Measurements from ENCODE around the gene UBE2N. TPM values are rescaled to one million over a fixed set of nuclear protein-coding genes. Genes with fewer than 3 reads are reported as not detected.
A peak's percentile ranks its signal among the peaks of the same experiment; 100 is the strongest.

The UBE2N gene, protein sequence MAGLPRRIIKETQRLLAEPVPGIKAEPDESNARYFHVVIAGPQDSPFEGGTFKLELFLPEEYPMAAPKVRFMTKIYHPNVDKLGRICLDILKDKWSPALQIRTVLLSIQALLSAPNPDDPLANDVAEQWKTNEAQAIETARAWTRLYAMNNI
- 87.1 TPM for total RNA-seq
- long read RNA-seq, full-length matches to known transcripts: 17 of 19 reads
- long read RNA-seq, partial matches to known transcripts: 2 of 19 reads
- long read RNA-seq, other reads (novel, unspliced or antisense): 0 of 19 reads

DNA sequence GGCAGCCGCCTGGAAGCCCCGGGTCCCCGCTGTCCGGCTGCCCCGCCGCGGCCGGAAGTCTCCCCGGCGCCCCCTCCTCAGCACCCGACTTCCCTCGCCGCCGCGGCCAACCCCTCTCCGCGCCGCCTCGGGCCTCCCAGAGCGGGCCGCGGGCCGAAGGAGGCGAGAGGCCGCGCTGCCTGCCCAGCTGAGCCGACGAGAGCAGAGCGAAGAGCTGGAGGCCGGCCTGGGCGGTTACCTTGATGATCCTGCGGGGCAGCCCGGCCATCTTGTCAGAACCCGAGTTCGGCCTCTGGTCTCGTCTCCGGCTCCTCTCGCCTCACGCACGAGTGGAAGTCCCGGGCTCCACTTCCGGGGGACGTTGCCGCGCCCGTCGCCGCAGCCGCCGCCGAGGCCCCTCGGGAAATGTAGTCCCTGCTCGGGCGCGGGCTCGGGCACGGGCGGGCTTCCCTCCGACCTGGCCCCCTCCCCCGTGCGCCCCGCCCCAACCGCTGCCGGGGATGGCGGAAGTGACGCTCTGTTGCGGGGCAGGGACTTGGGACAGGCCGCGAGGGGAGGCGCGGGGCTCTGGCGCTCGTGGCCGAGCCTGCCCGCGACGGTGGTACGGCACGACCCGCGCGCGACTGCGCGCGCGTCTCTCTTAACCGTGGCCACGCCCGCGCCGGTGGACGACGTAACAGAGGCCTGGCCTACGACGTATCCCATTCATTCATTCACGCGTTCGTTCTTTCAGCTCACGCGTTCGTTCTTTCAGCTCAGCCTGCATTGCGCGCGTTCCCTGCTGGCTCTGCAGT is at the start of gene UBE2N:
TSS of gene UBE2N (minus strand) at position 331 of the 794 bp plus-strand sequence. CDS start at position 268, 63 bp downstream.
- intact Hi-C loops (cut with DNase I): no loop called here
- DNase-seq (ENCODE audit: missing footprints) (peak; percentile 97), ATAC-seq (peak; percentile 98)

DNA sequence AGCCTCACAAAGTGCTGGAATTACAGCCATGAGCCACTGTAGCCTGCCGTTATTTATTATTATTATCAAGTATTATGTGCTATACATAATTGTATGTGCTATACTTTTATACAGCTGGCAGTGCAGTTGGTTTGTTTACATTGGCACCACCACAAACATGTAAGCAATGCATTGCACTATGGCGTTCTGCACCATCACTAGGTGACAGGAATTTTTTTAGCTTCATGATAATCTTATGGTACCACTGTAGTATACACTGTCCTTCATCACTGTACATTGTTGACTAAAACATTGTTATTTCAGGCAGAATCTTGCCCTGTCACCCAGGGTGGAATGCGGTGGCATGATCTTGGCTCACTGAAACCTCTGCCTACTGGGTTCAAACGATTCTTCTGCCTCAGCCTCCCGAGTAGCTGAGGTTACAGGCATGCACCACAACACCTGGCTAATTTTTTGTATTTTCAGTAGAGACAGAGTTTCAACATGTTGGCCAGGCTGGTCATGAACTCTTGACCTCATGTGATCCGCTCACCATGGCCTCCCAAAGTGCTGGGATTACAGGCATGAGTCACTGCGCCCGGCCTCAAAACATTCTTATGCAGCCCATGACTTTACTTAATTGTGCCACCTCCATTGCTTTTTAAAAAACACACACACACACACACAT is 42.7 kb upstream of the UBE2N start:
- no peak for ATAC-seq
- intact Hi-C loops (cut with DNase I): no loop called here
- no peak for DNase-seq (ENCODE audit: missing footprints)

DNA sequence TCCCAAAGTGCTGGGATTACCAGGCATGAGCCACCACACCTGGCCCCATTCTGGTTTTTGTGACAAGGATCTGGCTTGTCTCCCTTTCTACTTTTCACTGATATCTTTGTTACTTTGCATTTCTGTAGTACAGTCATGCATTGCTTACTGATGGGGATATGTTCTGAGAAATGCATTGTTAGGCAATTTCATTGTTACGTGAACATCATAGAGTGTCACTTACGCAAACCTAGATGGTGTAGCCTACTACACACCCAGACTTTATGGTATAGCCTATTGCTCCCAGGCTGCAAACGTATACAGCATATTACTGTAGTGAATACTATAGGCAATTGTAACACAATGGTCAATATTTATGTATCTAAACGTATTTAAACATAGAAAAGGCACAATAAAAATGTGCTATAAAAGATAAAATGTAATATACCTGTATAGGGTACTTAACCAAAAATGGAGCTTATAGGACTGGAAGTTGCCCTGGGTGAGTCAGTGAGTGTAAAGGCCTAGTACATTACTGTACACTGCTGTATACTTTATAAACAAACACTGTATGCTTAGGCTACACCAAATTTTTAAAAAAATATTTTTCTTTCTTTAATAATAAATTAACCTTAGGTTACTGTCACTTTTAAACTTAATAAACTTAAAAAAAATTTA is 41.5 kb upstream of the UBE2N start:
- intact Hi-C loops (cut with DNase I): no loop called here
- ATAC-seq (no peak), DNase-seq (ENCODE audit: missing footprints) (no peak)

DNA sequence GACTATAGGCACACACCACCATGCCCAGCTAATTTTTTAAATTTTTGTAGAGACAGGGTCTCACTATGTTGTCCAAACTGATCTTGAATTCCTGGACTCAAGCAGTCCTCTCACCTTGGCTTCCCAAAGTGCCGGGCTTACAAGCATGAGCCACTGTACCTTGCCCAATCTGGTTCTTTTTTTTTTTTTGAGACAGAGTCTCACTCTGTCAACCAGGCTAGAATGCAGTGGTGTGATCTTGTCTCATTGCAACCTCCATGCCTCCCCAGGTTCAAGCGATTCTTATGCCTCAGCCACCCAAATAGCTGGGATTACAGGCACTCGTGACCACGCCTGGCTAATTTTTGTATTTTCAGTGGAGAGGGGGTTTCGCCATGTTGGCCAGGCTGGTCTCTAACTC is 41.0 kb upstream of the UBE2N start:
- ATAC-seq (no peak), DNase-seq (ENCODE audit: missing footprints) (no peak)
- intact Hi-C loops (cut with DNase I): no loop called here

DNA sequence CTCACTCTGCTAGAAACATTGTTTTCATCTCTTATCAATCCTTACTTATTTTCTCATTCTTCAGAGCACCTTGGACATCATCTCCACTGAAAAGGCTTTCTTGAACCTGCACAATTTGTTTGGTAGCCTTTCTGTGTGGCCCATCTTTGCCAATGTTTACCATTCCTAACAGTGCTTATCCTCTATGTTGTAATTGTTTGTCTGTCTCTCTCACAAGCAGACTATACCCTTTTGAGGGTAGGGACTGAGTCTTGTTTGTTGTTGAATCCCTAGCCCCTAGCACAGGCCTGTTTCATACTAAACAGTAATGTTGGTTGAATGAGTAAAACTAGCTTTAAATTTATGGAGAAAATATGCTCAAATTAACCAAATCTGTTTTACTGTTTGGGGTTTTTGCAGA is 34.8 kb upstream of the UBE2N start:
- no peak for ATAC-seq
- intact Hi-C loops (cut with DNase I): no loop called here
- no peak for DNase-seq (ENCODE audit: missing footprints)

DNA sequence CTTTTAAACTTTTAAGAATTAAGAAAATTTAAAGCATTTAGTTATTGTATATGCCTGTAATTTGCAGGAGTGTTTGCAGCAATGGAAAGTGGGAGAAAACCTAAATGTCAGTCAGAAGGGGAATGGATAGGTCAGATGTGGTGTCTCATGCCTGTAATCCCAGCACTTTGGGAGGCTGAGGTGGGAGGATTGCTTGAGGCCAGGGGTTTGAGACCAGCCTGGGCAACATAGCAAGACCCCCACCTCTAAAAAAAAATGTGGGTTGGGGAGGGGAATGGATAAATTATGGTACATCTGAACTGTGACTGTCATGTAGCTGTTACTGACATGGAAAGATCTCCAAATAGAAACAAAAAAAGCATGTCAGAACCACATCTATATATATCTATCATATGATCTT is 27.6 kb upstream of the UBE2N start:
- DNase-seq (ENCODE audit: missing footprints): no peak
- intact Hi-C loops (cut with DNase I): no loop called here
- no peak for ATAC-seq

DNA sequence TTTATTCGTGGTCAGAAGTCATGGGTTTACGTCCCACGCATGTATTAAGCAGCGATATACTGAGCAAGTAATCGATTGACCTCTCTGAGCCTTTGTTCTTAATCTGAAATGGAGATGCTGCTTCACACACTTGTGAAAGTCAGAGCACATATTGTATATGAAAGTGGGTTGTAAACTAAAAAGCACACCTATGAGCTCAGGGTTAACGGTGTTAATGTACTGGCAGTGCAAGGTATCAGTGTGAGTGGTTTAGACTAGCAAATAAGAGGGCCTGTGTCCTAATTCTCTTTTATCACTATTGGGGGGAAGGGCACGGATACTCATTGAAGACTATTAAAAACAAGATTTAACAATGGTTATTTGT is 26.2 kb upstream of the UBE2N start:
- intact Hi-C loops (cut with DNase I): no loop called here
- ATAC-seq (no peak), DNase-seq (ENCODE audit: missing footprints) (no peak)

DNA sequence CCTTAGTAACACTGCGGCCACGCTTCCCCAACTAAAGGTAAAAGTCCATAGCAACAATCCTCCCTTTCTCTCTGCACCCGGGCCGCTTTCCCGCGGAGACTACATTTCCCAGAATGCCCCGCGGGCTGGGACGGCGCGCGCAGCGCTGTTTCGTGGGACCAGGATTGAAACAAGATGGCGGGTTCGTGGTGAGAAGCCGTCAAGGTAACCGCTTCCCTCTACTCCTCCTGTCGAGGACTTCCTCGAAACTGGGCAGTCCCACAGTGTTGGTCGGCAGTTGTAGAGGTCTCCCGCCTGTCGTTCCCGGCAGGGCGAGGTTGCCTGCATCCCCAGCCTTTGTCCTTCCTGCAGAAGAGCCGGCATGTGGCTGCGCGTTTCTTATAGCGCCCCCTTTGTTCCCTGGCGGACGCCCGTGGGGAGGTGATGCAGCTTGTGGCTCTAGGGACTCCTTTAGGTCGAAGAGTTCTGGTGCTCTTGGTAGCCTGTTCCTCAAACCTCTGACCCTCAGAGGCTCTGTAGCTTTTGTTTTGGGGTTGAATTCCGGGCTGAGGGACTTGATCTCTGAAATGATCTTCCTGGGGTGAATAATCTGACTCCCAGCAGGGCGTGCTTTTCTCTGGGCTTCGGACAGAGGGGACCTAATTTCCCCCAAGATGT is 25.7 kb upstream of the UBE2N start, which contains the start of gene MRPL42:
TSS of gene MRPL42 (plus strand) at position 164 of the 657 bp plus-strand sequence. CDS start 1,772 bp downstream, outside the sequence.
- peak; percentile 97 for DNase-seq (ENCODE audit: missing footprints)
- ATAC-seq: peak; percentile 97
- intact Hi-C loops (cut with DNase I): no loop called here

DNA sequence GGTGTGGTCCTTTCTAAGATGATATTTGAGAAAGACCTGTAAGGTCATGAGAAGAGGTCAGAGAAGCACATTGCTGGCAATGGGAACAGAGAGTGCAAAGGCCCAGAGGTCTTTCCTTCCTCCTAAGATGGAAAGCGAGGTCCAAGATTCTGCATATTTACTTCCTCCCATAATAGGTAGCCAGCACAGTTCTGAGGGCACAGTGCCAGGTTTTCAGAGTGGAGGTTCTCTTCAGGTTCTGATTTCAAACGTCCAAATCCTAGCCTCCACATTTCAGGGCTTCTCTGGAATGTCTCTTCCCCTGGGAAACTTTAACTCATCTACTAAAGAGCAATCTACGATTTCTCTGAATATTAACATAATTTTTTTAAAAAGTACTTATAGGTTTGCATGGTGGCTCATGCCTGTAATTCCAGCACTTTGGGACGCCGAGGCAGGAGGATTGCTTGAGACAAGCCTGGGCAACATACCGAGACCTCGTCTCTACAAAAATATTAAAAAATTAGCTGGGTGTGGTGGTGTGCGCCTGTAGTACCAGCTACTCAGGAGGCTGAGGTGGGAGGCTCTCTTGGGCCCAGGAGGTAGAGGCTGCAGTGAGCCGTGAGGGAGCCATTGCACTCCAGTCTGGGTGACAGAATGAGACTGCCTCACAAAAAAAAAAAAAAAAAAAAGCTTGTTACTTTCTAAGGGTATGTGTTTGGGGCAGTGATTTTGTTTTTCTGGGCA is 25.0 kb upstream of the UBE2N start:
- ATAC-seq (peak; percentile 40), DNase-seq (ENCODE audit: missing footprints) (no peak)
- intact Hi-C loops (cut with DNase I): no loop called here

DNA sequence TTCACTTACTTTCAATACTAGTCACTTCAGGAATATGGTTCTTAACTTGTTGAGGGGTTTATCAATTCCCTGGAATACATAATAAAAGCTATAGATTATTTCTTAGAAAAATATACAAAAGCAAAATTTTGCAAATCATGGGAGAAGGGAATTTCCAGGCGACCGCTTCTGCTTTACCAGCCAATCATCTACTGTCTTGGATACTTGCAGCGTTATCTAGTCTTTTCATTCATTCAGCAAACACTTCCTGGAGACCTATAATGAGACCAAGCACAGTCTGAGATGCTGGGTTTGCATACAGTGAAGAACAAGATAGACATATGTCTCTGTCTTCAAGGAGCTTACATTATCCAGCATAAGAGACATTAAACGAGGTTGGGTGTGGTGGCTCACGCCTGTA is 24.1 kb upstream of the UBE2N start:
- intact Hi-C loops (cut with DNase I): no loop called here
- no peak for DNase-seq (ENCODE audit: missing footprints)
- ATAC-seq: no peak

DNA sequence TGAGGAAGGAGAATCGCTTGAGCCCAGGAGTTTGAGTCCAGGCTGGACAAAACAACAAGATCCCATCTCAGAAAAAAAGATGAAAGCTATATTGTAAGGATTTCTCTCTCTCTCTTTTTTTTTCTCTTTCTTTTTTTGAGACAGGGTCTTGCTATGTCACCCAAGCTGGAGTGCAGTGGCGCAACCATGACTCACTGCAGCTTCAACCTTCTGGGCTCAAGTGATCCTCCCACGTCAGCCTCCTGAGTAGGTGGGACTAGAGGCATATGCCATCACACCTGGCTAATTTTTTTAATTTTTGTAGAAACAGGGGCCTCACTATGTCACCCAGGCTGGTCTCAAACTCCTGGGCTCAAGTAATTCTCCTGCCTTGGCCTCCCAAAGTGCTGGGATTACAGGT is 19.8 kb upstream of the UBE2N start:
- ATAC-seq (no peak), DNase-seq (ENCODE audit: missing footprints) (no peak)
- intact Hi-C loops (cut with DNase I): no loop called here

DNA sequence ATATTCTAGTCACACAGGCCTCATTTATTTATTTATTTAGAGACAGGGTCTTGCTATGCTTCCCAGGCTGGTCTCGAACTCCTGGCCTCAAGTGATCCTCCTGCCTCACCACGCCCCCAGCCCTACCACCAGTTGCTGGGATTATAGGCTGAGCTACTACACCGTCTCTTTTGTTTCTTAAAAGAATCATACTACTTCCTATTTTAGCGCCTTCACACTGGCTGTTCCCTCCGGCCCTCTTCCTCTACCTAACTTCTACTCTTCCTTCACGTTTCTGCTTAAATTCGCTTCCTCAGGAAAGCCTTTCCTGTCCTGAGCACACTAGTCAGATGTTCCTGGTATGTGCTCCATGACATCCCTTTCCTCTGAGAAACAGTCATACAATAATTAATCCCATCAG is 19.2 kb upstream of the UBE2N start:
- intact Hi-C loops (cut with DNase I): no loop called here
- DNase-seq (ENCODE audit: missing footprints) (no peak), ATAC-seq (no peak)

DNA sequence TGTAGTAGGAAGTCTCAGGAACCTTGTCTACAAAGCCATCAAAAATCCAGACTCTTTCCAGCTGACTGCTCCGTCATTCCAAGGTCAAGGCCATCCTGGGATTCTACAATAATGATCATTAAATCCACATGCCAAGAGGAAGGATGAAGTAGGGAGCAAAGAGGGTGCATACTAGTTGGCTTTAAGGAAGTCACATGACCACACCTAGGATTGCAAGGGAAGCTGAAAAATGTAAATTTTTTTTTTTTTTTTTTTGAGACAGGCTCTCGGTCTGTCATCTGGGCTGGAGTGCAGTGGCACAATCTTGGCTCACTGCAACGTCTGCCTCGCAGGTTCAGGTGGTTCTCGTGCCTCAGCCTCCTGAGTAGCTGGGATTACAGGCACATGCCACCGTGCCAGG is 18.3 kb upstream of the UBE2N start:
- no peak for ATAC-seq
- DNase-seq (ENCODE audit: missing footprints): no peak
- intact Hi-C loops (cut with DNase I): no loop called here

DNA sequence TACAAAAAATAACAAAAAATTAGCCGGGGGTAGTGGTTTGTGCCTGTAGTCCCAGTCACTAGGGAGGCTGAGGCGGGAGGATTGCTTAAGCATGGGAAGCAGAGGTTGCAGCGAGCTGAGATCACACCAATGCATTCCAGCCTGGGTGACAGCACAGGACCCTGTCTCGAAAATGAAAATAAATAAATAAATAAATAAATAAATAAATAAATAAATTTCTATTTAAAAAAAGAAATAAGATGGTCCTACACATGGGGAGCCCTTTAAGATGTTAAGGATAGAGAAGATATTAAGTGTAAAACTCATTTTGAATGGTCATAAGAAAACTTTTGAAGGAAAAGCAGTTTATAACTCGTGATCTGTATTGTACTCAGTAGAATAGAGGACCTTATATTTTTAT is 17.4 kb upstream of the UBE2N start:
- no peak for ATAC-seq
- intact Hi-C loops (cut with DNase I): no loop called here
- no peak for DNase-seq (ENCODE audit: missing footprints)

DNA sequence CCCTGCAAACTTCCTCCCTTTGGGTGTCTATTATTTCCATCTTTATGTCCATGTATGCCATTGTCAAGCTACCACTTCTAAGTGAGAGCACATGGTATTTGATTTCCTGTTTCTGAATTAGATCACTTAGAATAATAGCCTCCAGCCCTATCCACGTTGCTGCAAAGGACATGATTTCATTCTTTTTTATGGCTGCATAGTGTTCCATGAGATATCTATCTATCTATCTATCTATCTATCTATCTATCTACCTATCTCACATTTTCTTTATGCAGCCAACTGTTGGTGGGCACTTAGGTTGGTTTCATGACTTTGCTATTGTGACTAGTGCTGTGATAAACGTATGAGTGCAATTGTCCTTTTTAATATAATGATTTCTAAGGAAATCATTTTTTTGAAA is 14.3 kb upstream of the UBE2N start:
- no peak for ATAC-seq
- DNase-seq (ENCODE audit: missing footprints): no peak
- intact Hi-C loops (cut with DNase I): no loop called here

DNA sequence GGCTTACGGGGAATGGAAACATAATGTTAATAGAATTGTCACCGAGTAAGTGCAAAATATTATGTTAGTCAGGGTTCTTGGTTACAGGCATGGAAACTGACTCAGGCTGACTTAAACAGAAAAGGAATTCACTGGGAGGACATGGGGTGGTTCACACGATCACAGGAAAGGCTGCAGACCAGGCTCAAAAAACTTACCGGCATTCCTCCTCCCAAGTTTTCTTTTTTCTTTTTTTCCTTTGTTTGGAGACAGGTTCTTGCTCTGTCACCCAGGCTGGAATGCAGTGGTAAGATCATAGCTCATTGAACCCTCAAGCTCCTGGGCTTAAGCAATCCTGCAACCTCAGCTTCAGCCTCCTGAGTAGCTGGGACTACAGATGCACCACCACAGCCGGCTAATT is 11.9 kb upstream of the UBE2N start:
- ATAC-seq (no peak), DNase-seq (ENCODE audit: missing footprints) (no peak)
- intact Hi-C loops (cut with DNase I): no loop called here

DNA sequence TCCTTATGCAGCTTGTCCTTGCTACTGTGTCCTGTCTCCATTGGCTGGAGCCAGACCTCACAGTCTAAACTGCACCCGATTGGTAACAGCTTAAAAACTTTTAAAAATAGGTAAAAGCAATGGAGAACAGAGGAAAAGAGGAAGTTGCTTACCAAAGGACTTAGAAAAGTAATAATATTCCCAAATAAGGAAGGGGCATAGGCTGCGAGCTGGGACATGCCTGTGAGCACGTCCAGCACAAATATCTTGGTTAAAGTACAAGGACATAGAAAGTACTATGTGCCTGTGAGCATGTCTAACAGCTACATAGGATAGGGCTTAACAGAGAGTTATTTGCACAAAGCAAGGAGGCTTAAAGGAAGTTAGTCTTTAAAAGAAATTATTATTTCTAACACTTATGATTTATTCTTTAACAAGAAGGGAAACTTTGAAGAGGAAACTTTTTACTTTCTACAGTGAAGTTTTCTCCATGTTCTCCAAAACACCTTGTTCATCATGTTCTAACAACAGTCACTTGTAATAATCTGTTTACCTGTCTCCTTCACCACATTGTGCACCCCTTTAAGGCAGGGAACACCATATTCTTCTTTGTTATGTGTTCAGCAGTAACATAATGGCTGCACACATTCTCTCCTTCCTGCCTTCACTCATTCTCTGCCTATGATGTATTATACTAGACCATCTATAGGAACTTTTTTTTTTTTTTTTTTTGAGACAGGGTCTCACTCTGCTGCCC is 9.8 kb upstream of the UBE2N start:
- intact Hi-C loops (cut with DNase I): no loop called here
- ATAC-seq (no peak), DNase-seq (ENCODE audit: missing footprints) (peak; percentile 21)

DNA sequence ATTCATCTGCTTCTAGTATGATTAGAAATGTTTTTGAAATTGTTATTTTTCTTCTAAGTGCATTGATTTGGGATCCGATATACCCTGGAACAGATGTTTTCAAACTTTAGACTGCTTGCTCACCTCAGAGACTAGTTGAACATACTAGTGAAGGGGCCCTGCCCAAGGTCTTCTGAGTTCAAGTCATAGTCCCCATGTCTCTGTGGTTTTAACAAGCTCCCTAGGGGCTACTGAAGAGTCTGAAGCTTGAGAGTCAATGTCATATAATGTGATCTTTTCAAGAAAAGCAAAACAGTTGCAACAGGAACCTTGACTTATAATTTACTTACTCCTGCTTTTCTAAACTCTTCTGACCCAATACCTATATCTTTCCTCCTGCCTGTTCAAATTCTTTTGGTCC is 7.5 kb upstream of the UBE2N start:
- ATAC-seq (no peak), DNase-seq (ENCODE audit: missing footprints) (no peak)
- intact Hi-C loops (cut with DNase I): no loop called here

All from Right ventricle myocardium inferior (tissue), 1 donor.